ACC112 (cell line): Measurements from ENCODE around the gene LRRC3.

Experiments
- H2AFZ ChIP-seq: fragments of 200-600 bp; sonication (generic); one replicate; pipeline ENCODE4 v1.6.0; 2017; ENCODE audit warnings: antibody characterized with exemption, low read length; ENCODE audit not compliant: unreplicated experiment
- H3K27ac ChIP-seq: fragments of 200-600 bp; sonication (generic); 2 replicates; pipeline ENCODE4 v1.5.1; 2014; ENCODE audit warnings: low read depth, mild to moderate bottlenecking, antibody characterized with exemption, low read length, moderate library complexity
- H3K27me3 ChIP-seq: fragments of 200-600 bp; sonication (generic); 2 replicates; pipeline ENCODE4 v1.6.1; 2014; ENCODE audit warnings: mild to moderate bottlenecking, antibody characterized with exemption, low read length, moderate library complexity, mixed read lengths; ENCODE audit not compliant: insufficient read depth
- H3K36me3 ChIP-seq: fragments of 200-600 bp; sonication (generic); 2 replicates; pipeline ENCODE4 v1.6.1; 2016; ENCODE audit warnings: mild to moderate bottlenecking, antibody characterized with exemption, low read length, moderate library complexity, mixed read lengths; ENCODE audit not compliant: insufficient read depth
- H3K4me1 ChIP-seq: fragments of 200-600 bp; sonication (generic); one replicate; pipeline ENCODE4 v1.6.1; 2016; ENCODE audit warnings: low read length, mixed read lengths; ENCODE audit not compliant: insufficient read depth, unreplicated experiment, control insufficient read depth
- H3K4me3 ChIP-seq: fragments of 200-600 bp; sonication (generic); 2 replicates; pipeline ENCODE4 v1.5.1; 2014; ENCODE audit warnings: mild to moderate bottlenecking, low read depth, low read length
- H3K79me2 ChIP-seq: fragments of 200-600 bp; sonication (generic); one replicate; pipeline ENCODE4 v1.6.0; 2016; ENCODE audit warnings: low read length; ENCODE audit not compliant: control insufficient read depth, unreplicated experiment, insufficient read depth

The LRRC3 gene, protein sequence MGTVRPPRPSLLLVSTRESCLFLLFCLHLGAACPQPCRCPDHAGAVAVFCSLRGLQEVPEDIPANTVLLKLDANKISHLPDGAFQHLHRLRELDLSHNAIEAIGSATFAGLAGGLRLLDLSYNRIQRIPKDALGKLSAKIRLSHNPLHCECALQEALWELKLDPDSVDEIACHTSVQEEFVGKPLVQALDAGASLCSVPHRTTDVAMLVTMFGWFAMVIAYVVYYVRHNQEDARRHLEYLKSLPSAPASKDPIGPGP

DNA sequence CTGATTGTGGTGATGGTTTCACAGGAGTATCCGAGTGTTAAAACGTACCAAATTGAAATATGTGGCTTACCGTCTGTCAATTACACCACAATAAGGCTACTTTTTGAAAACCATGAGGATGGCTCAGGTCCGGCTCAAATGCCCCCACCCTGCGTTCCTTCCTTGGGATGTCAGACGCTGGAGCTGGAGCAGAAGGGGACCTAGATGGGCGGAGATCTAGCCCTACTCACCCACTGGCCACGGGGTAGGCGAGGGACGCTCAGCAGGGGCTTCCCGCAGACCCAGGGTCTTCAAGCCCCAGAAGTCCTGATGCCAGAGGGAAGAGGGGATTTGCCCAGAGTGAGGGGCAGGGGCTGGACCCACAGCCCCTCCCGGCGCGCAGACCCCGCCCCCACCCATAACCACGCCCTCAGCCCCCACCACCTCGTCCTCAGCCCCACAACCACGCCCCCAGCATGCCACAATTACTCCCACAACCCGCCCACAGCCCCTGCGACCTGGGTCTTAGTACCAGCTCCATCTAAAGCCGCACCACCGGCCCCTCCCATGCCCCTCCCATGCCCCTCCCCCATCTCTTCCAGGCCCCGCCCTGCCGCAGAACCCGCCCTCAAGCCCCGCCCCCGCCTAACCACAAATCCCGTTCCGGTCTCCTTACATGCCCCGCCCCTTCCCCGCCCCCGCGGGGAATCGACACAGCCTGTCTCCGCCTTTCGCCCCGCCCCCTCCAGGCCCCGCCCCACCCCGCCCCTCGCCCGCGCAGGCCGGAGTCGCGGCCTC, at the start of gene LRRC3:
Gene LRRC3, plus strand, starts transcription at position 764 of the 777 bp plus-strand sequence. CDS start 1,135 bp downstream, outside the sequence.
- no peak within 1 kb of the TSS for H3K27ac ChIP-seq
- H3K4me1 ChIP-seq, result no peaks in the 10 kb centered on the region
- H3K79me2 ChIP-seq, result no peaks in the 10 kb centered on the region
- H2AFZ ChIP-seq, result peak within 1 kb of the TSS; percentile 68
- peaks cover 37% of the 10 kb centered on the region for H3K27me3 ChIP-seq
- no peaks in the 10 kb centered on the region for H3K36me3 ChIP-seq
- peak within 1 kb of the TSS; percentile 78 for H3K4me3 ChIP-seq

DNA sequence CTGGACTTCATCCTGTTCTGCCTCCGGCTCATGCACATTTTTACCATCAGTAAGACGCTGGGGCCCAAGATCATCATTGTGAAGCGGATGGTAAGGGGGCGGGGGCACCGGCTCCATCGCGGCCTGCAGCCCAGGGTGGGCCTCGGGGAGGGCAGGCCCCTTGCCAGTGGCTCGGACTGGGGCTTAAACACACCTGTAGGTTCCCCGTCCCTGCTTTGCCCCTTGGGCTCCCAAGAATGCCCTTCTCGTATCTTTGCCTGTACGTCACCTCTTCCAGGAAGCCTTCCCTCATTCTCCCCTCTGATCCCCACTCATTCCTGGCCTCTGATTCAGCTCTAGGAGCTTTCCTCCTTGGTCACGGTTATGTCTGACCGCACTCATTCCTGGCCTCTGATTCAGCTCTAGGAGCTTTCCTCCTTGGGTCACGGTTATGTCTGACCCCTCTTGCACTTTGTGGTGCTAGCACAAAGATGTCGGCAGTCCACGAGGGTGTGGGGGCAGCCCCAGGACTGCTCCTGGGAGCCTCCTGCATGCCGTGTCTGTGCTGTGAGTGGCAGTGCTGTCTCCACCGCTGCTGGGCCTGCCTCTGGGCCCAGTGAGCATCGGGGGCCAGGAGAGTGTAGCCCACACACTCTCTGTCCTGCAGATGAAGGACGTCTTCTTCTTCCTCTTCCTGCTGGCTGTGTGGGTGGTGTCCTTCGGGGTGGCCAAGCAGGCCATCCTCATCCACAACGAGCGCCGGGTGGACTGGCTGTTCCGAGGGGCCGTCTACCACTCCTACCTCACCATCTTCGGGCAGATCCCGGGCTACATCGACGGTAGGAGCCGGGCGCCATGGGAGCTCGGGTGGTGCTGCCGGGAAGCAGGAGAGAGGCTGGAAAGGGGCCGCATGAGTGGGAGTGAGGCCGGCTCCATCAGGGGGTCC, 49.1 kb upstream of the LRRC3 start:
- no peaks in the 10 kb centered on the region for H3K27me3 ChIP-seq
- no peaks in the 10 kb centered on the region for H3K36me3 ChIP-seq
- H3K4me1 ChIP-seq, result no peaks in the 10 kb centered on the region
- H3K79me2 ChIP-seq, result no peaks in the 10 kb centered on the region
- no peak overlapping the region for H3K27ac ChIP-seq
- no peak overlapping the region for H3K4me3 ChIP-seq
- no peak overlapping the region for H2AFZ ChIP-seq

DNA sequence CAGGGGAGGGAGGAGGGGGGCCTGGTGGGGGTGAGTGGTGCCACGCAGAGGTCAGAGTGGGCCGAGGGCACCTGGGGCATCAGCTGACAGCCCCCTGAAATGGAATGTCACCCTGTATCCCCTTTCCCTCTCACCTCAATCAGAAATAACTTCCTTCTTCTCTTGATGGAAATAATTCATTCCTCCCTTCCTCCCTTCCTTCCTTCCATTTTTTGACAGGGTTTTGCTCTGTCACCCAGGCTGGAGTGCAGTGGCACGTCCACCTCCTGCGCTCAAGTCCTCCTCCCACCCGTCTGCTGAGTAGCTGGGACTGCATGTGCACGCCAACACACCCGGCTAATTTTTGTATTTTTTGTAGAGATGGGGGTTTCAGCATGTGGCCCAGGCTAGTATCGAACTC, 48.4 kb upstream of the LRRC3 start:
- no peaks in the 10 kb centered on the region for H3K27me3 ChIP-seq
- H3K79me2 ChIP-seq, result no peaks in the 10 kb centered on the region
- H3K4me3 ChIP-seq, result no peak overlapping the region
- no peaks in the 10 kb centered on the region for H3K36me3 ChIP-seq
- H3K27ac ChIP-seq, result no peak overlapping the region
- H2AFZ ChIP-seq, result no peak overlapping the region
- no peaks in the 10 kb centered on the region for H3K4me1 ChIP-seq

- Histone ChIP-seq H2AFZ (no peak overlapping the region), H3K36me3 (no peaks in the 10 kb centered on the region), H3K4me3 (no peak overlapping the region), H3K27ac (no peak overlapping the region), H3K79me2 (no peaks in the 10 kb centered on the region), H3K4me1 (no peaks in the 10 kb centered on the region), H3K27me3 (no peaks in the 10 kb centered on the region)
Measured at GRCh38 chr21:44407493-44407892, 47.8 kb upstream of the LRRC3 start.

GRCh38 chr21:44408226-44408625, 47.1 kb upstream of the LRRC3 start:
- Histone ChIP-seq H3K36me3 (no peaks in the 10 kb centered on the region), H3K4me1 (no peaks in the 10 kb centered on the region), H3K4me3 (no peak overlapping the region), H3K79me2 (no peaks in the 10 kb centered on the region), H2AFZ (no peak overlapping the region), H3K27me3 (no peaks in the 10 kb centered on the region), H3K27ac (no peak overlapping the region)

- H2AFZ ChIP-seq, result no peak overlapping the region
- H3K27me3 ChIP-seq, result peaks cover 8% of the 10 kb centered on the region; the same call in 1 of the 2 replicates
- H3K27ac ChIP-seq, result no peak overlapping the region
- H3K79me2 ChIP-seq, result no peaks in the 10 kb centered on the region
- H3K4me1 ChIP-seq, result no peaks in the 10 kb centered on the region
- no peaks in the 10 kb centered on the region for H3K36me3 ChIP-seq
- H3K4me3 ChIP-seq, result no peak overlapping the region
Measured at GRCh38 chr21:44413566-44414290, 41.6 kb upstream of the LRRC3 start.

- peaks cover 8% of the 10 kb centered on the region; the same call in 1 of the 2 replicates for H3K27me3 ChIP-seq
- H2AFZ ChIP-seq, result no peak overlapping the region
- no peak overlapping the region for H3K27ac ChIP-seq
- no peaks in the 10 kb centered on the region for H3K4me1 ChIP-seq
- no peaks in the 10 kb centered on the region for H3K36me3 ChIP-seq
- no peak overlapping the region for H3K4me3 ChIP-seq
- H3K79me2 ChIP-seq, result no peaks in the 10 kb centered on the region
Measured at GRCh38 chr21:44414291-44415072, 40.8 kb upstream of the LRRC3 start.

- Histone ChIP-seq H3K27me3 (peaks cover 8% of the 10 kb centered on the region; the same call in 1 of the 2 replicates), H3K79me2 (no peaks in the 10 kb centered on the region), H3K4me3 (no peak overlapping the region), H3K4me1 (no peaks in the 10 kb centered on the region), H3K36me3 (no peaks in the 10 kb centered on the region), H3K27ac (no peak overlapping the region), H2AFZ (no peak overlapping the region)
Measured at GRCh38 chr21:44415073-44416025, 40.0 kb upstream of the LRRC3 start.

DNA sequence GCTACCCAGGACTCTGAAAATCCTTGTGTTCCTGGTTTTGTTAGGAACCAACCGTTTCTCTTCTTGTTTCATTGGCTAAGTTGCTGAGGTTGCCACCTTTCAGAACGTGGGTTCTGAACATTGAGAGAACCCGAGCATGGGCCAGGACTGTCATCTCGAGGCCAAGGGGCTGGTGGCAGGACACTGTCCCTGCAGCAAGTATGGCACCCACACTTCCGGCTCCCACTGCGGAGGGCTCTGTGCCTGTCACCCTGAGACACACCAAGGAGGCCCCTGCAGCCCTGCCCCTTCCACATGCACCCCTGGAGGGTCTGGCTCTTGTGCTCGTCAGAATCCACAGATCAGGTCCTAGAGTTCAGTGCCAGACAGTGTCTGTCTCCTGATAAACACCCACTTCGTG, 39.1 kb upstream of the LRRC3 start:
- H3K79me2 ChIP-seq, result no peaks in the 10 kb centered on the region
- no peak overlapping the region for H3K27ac ChIP-seq
- H3K36me3 ChIP-seq, result no peaks in the 10 kb centered on the region
- no peak overlapping the region for H3K4me3 ChIP-seq
- H2AFZ ChIP-seq, result no peak overlapping the region
- peaks cover 8% of the 10 kb centered on the region; the same call in 1 of the 2 replicates for H3K27me3 ChIP-seq
- no peaks in the 10 kb centered on the region for H3K4me1 ChIP-seq
